Testis (tissue), 3 donors: ENCODE results near the gene WDR93. TPM values are rescaled to one million over a fixed set of nuclear protein-coding genes. Genes with fewer than 3 reads are reported as not detected.

Experiments used
- DNase-seq: peaks from one replicate; pipeline ENCODE4 v3.0.0-alpha.2; 2019
- H3K27ac ChIP-seq, 2 donors: fragments of 200-600 bp; sonication (generic); one replicate each; pipeline ENCODE4 v1.5.1; 2019
- H3K27me3 ChIP-seq: fragments of 200-600 bp; sonication (generic); one replicate; pipeline ENCODE4 v1.5.1; 2019
- H3K36me3 ChIP-seq: fragments of 200-600 bp; sonication (generic); one replicate; pipeline ENCODE4 v1.5.1; 2017; ENCODE audit warnings: low read depth; ENCODE audit errors: missing control alignments
- H3K4me1 ChIP-seq: fragments of 200-600 bp; sonication (generic); one replicate; pipeline ENCODE4 v1.5.1; 2019
- H3K4me3 ChIP-seq, 2 donors: fragments of 200-600 bp; sonication (generic); one replicate each; pipeline ENCODE4 v1.5.1; 2017 to 2019
- H3K9me3 ChIP-seq: fragments of 200-600 bp; sonication (generic); one replicate; pipeline ENCODE4 v1.5.1; 2017
- POLR2A ChIP-seq: fragments of 450-650 bp; IDR thresholded peaks from one replicate; pipeline ENCODE4 v1.6.1; 2017; ENCODE audit warnings: antibody characterized with exemption, mild to moderate bottlenecking, moderate library complexity
- WGBS, 2 donors: methylation state at CpG; one replicate each; pipeline ENCODE4 v1.1.5; 2018; 5-methylcytosine and 5-hydroxymethylcytosine counted together
- intact Hi-C: fragments of 100-400 bp; cut with DNase I; formaldehyde crosslinking; loops from one replicate; pipeline ENCODE4 v1.15.1; 2023; ENCODE audit warnings: low total_unique reads
- polyA plus RNA-seq: library from polyadenylated mRNA; stranded (reverse); fragments of 350-450 nt; fragmentation: Illumina TruSeq; extraction: RNeasy Lipid Tissue Mini Kit (QIAGEN cat#74804); gene quantifications from one replicate; pipeline ENCODE4 v1.2.3, GENCODE V29; 2014; ENCODE audit warnings: low read depth, low replicate concordance; ENCODE audit not compliant: insufficient read depth
- total RNA-seq, 2 donors: library from RNA; depleted of rRNA; stranded (reverse); fragments of >200 nt; gene quantifications; one replicate each; pipeline ENCODE4 v1.2.3, GENCODE V29; 2016
- TF ChIP-seq, protein P1 (sequence below), 3 experiments: fragments of 450-650 bp in 2 of 3; fragments of 200-600 bp in 1 of 3; sonication (generic) in 1 of 3; IDR thresholded peaks; one replicate each; pipeline ENCODE4 v1.5.1; 2016 to 2019; ENCODE audit warnings: antibody characterized with exemption in 3 of 3, mild to moderate bottlenecking in 2 of 3, moderate library complexity in 1 of 3

WDR93 gene
- total and polyA plus RNA-seq, 3 donors from 2014 or later: 8.1 to 31.9 (median 12.3) TPM

GRCh38 chr15:89666184-89666857 is 24.3 kb upstream of the WDR93 start:
- intact Hi-C loops: no loop called here
- peak overlapping the region; percentile 48 to 54 for H3K4me3 ChIP-seq
- TF ChIP-seq POLR2A: no peak
- TF ChIP-seq, protein P1, sequence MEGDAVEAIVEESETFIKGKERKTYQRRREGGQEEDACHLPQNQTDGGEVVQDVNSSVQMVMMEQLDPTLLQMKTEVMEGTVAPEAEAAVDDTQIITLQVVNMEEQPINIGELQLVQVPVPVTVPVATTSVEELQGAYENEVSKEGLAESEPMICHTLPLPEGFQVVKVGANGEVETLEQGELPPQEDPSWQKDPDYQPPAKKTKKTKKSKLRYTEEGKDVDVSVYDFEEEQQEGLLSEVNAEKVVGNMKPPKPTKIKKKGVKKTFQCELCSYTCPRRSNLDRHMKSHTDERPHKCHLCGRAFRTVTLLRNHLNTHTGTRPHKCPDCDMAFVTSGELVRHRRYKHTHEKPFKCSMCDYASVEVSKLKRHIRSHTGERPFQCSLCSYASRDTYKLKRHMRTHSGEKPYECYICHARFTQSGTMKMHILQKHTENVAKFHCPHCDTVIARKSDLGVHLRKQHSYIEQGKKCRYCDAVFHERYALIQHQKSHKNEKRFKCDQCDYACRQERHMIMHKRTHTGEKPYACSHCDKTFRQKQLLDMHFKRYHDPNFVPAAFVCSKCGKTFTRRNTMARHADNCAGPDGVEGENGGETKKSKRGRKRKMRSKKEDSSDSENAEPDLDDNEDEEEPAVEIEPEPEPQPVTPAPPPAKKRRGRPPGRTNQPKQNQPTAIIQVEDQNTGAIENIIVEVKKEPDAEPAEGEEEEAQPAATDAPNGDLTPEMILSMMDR (IDR thresholded peaks at IDR 0.05): no peak
- DNase-seq: no peak
- no peaks in the 10 kb centered on the region for H3K36me3 ChIP-seq
- peak overlapping the region; percentile 55 to 78 for H3K27ac ChIP-seq
- no peaks in the 10 kb centered on the region for H3K27me3 ChIP-seq
- no peaks in the 10 kb centered on the region for H3K9me3 ChIP-seq
- H3K4me1 ChIP-seq: peaks cover 10% of the 10 kb centered on the region
- 56 to 69% methylated on average over 5 to 8 of the region's 8 CpGs for WGBS, 2 donors

DNA sequence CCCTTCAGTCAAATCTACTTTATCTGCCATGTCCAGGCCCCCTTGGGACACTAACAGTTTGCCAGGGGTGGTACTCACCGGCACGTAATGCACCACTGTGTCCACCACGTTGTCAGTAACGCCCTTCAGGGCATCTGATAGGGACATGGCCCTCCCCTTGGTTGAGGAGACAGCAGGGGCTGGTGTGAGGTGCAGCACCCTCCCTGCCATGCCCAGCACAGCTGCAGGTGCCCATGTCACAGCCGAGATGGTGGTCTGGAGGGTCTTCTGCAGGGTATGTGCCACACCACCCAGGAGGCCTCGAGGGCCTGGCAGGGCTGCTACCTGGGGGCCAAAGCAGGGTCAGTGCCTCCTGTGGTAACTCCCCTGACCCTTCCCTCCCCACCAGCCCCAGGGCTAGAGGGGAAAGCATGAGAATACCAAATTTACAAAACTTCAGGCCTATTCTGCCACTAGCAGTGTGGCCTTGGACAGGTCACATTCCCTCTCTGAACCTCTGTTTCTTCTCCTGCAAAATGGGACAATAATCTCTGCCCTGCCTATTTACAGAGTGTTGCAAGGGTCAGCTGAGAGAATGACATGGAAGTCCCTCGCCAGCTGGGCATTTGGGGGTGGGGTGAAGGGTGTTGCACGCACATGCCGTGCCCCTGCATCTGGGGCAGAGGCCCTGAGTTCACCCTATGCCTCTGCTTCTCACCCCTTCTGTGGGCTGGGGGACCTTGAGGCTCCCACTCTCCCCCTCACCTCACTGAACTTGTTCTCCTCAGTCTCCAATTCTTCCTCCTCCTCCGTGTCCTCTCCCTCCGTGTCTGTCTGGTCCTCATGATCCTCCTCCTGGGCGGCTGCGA is 23.5 kb upstream of the WDR93 start:
- Histone ChIP-seq H3K4me1 (peaks cover 10% of the 10 kb centered on the region), H3K9me3 (no peaks in the 10 kb centered on the region), H3K4me3 (no peak overlapping the region), H3K27ac (no peak overlapping the region), H3K27me3 (no peaks in the 10 kb centered on the region), H3K36me3 (no peaks in the 10 kb centered on the region)
- no peak for DNase-seq
- TF ChIP-seq, protein P1 (IDR thresholded peaks at IDR 0.05): no peak
- TF ChIP-seq POLR2A: no peak
- intact Hi-C loops: no loop called here
- 78 to 95% methylated on average over 4 to 13 of the region's 13 CpGs for WGBS, 2 donors

DNA sequence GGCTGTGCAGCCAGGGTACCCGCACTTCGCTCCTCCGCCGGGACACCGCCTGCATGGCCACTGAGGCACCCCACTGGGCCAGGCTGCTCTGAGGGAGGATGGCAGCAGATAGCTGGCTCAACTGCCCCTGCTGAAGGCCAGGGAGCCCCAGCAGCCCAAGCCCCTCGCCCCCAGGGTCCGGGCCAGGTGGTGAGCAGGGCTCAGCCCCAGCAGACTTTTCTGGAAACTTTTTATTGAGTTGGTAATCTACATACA is 23.0 kb upstream of the WDR93 start:
- TF ChIP-seq POLR2A: no peak
- TF ChIP-seq, protein P1 (IDR thresholded peaks at IDR 0.05): no peak
- Histone ChIP-seq H3K36me3 (no peaks in the 10 kb centered on the region), H3K27ac (no peak overlapping the region), H3K4me3 (no peak overlapping the region), H3K4me1 (peaks cover 10% of the 10 kb centered on the region), H3K27me3 (no peaks in the 10 kb centered on the region), H3K9me3 (no peaks in the 10 kb centered on the region)
- 70 to 91% methylated on average over 2 to 7 of the region's 7 CpGs for WGBS, 2 donors
- intact Hi-C loops: no loop called here
- no peak for DNase-seq

DNA sequence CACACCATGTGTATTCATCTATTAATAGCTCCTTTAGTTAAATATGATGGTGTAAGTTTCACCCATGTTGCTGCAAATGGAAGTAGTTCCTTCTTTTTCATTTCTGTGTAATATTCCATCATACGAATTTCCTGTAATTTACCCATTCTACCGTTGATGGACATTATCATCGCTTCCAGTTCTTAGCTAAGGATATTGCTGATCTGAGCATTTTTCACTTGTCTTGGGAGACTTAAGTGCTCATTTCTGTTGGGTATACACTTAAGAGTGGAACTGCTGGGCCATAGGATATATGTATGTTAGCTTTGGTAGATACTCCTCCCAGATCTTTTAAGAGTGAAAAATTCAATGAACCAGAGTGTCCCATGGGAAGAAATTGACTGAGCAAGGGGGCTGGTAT is 22.4 kb upstream of the WDR93 start:
- H3K36me3 ChIP-seq: no peaks in the 10 kb centered on the region
- no peak for DNase-seq
- intact Hi-C loops: no loop called here
- H3K4me1 ChIP-seq: peaks cover 6% of the 10 kb centered on the region
- TF ChIP-seq, protein P1 (IDR thresholded peaks at IDR 0.05): no peak
- no peak for TF ChIP-seq POLR2A
- no peak overlapping the region for H3K4me3 ChIP-seq
- H3K27me3 ChIP-seq: no peaks in the 10 kb centered on the region
- no peak overlapping the region for H3K27ac ChIP-seq
- WGBS, 2 donors: 95 to 96% methylated on average over 3 of the region's 3 CpGs
- no peaks in the 10 kb centered on the region for H3K9me3 ChIP-seq
